Endothelial cell (in vitro differentiated cells): Measurements from ENCODE around the gene SLC22A2. TPM values are rescaled to one million over a fixed set of nuclear protein-coding genes. Genes with fewer than 3 reads are reported as not detected.

ENCODE experiments used
- DNase-seq: peaks from one replicate; pipeline ENCODE4 v3.0.0; 2021; ENCODE audit warnings: low spot score
- H3K27ac Mint-ChIP-seq: one replicate; pipeline ENCODE4 v1.8.0; 2021; ENCODE audit warnings: mixed read lengths, inconsistent platforms; ENCODE audit not compliant: unreplicated experiment
- H3K27me3 Mint-ChIP-seq: one replicate; pipeline ENCODE4 v1.8.0; 2021; ENCODE audit warnings: mild to moderate bottlenecking, moderate library complexity, mixed read lengths, inconsistent platforms; ENCODE audit not compliant: unreplicated experiment
- H3K36me3 Mint-ChIP-seq: one replicate; pipeline ENCODE4 v1.8.0; 2021; ENCODE audit warnings: mild to moderate bottlenecking, low read depth, mixed read lengths, inconsistent platforms; ENCODE audit not compliant: unreplicated experiment
- H3K4me1 Mint-ChIP-seq: one replicate; pipeline ENCODE4 v1.8.0; 2021; ENCODE audit warnings: mild to moderate bottlenecking, mixed read lengths, inconsistent platforms; ENCODE audit not compliant: unreplicated experiment
- H3K4me3 Mint-ChIP-seq: one replicate; pipeline ENCODE4 v1.8.0; 2021; ENCODE audit warnings: mild to moderate bottlenecking, mixed read lengths, inconsistent platforms; ENCODE audit not compliant: unreplicated experiment
- H3K9me3 Mint-ChIP-seq: one replicate; pipeline ENCODE4 v1.8.0; 2021; ENCODE audit warnings: mixed read lengths, inconsistent platforms; ENCODE audit not compliant: unreplicated experiment
- CTCF ChIP-seq: fragments of 200-600 bp; sonication (generic); IDR thresholded peaks from one replicate; pipeline ENCODE4 v1.5.0; 2021; ENCODE audit warnings: antibody characterized with exemption; ENCODE audit not compliant: unreplicated experiment
- total RNA-seq: library from RNA; stranded (reverse); fragmentation: NEBNext Ultra II Directional; extraction: Animal tissue kit (Norgen Biotek cat#: 25700); gene quantifications from one replicate; pipeline ENCODE4 v1.2.1, GENCODE V29; 2021; ENCODE audit not compliant: unreplicated experiment

SLC22A2 gene
- total RNA-seq, 1 donor from 2014 or later = not detected

- H3K27me3 Mint-ChIP-seq = no peaks in the 10 kb centered on the region
- H3K27ac Mint-ChIP-seq = no peak overlapping the region
- DNase-seq = no peak
- no peaks in the 10 kb centered on the region for H3K36me3 Mint-ChIP-seq
- no peaks in the 10 kb centered on the region for H3K4me1 Mint-ChIP-seq
- H3K9me3 Mint-ChIP-seq = peaks cover 8% of the 10 kb centered on the region
- no peak overlapping the region for H3K4me3 Mint-ChIP-seq
- no peak for TF ChIP-seq CTCF
These were observed 63.8 kb downstream of the SLC22A2 start for GRCh38 chr6:160194808-160195207.

GRCh38 chr6:160192840-160193239, 65.8 kb downstream of the SLC22A2 start:
- DNase-seq = no peak
- Mint-ChIP-seq H3K36me3 (no peaks in the 10 kb centered on the region), H3K9me3 (peaks cover 8% of the 10 kb centered on the region), H3K4me3 (no peak overlapping the region), H3K27ac (no peak overlapping the region), H3K27me3 (no peaks in the 10 kb centered on the region), H3K4me1 (no peaks in the 10 kb centered on the region)
- no peak for TF ChIP-seq CTCF

- H3K27me3 Mint-ChIP-seq = no peaks in the 10 kb centered on the region
- peaks cover 8% of the 10 kb centered on the region for H3K9me3 Mint-ChIP-seq
- no peaks in the 10 kb centered on the region for H3K36me3 Mint-ChIP-seq
- no peak for DNase-seq
- no peak overlapping the region for H3K4me3 Mint-ChIP-seq
- TF ChIP-seq CTCF = no peak
- no peak overlapping the region for H3K27ac Mint-ChIP-seq
- H3K4me1 Mint-ChIP-seq = no peaks in the 10 kb centered on the region
These were observed 67.6 kb downstream of the SLC22A2 start for GRCh38 chr6:160190973-160191372.

GRCh38 chr6:160190081-160190480, 68.5 kb downstream of the SLC22A2 start:
- Mint-ChIP-seq H3K27ac (no peak overlapping the region), H3K9me3 (peaks cover 8% of the 10 kb centered on the region), H3K4me3 (no peak overlapping the region), H3K27me3 (no peaks in the 10 kb centered on the region), H3K36me3 (no peaks in the 10 kb centered on the region), H3K4me1 (no peaks in the 10 kb centered on the region)
- no peak for TF ChIP-seq CTCF
- DNase-seq = no peak

GRCh38 chr6:160188773-160189172, 69.8 kb downstream of the SLC22A2 start:
- no peak overlapping the region for H3K27ac Mint-ChIP-seq

More at GRCh38 chr6:160188773-160189172, 69.8 kb downstream of the SLC22A2 start:
- H3K27me3 Mint-ChIP-seq = no peaks in the 10 kb centered on the region
- no peak for DNase-seq
- H3K4me3 Mint-ChIP-seq = no peak overlapping the region
- no peak for TF ChIP-seq CTCF
- no peaks in the 10 kb centered on the region for H3K36me3 Mint-ChIP-seq
- no peaks in the 10 kb centered on the region for H3K4me1 Mint-ChIP-seq
- H3K9me3 Mint-ChIP-seq = peaks cover 4% of the 10 kb centered on the region
